Stimulated activated CD4-positive, alpha-beta T cell treated with anti-CD3 and anti-CD28 coated beads, Interleukin-4, amount 100 ng/mL, for 48 hours (primary cell): ENCODE measurements around the gene MKRN1.
"Not testable (repeated sequence)": the region's sequence is repeated elsewhere in the genome, so short reads cannot be mapped to it uniquely, and the experiment has no call there.

ENCODE experiments used
- DNase-seq, 2 donors: peaks; one replicate each; pipeline ENCODE4 v3.0.0-alpha.2; 2020; ENCODE audit warnings: low read depth in 2 of 2

The MKRN1 gene

DNA sequence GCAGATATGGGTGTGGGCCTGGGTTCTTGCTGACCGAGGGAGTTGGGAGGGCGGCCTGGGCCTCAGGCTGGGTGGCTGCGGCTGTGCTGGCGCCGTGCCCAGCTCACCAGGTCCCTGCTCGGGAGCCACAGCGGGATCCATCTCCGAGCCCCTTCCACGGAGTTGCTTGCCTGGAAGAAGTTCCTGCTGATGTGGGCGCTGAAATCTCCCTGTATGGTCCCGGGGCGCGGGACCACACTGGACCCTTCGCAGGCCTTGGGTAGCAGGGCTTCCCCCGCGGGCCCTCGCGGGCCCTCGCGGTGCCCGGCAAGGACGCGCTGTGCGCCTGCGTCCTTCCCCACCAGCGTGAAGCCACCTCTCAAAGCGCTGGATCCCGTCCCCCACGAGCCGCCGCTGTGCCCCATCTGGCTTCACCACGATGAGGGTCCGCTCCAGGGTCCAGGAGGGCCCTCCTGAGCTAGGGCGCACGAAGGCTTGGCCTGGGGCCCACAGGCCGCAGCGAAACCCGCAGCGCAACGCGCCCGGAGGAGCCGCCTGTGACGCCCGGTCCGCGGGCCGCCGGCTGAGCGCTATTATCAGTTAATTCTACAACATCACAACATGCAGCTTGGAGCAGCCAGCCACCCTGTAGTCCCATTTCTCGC, 43.9 kb downstream of the MKRN1 start:
- no peak for DNase-seq

GRCh38 chr7:140433396-140433795, 45.9 kb downstream of the MKRN1 start:
- DNase-seq: no peak

DNA sequence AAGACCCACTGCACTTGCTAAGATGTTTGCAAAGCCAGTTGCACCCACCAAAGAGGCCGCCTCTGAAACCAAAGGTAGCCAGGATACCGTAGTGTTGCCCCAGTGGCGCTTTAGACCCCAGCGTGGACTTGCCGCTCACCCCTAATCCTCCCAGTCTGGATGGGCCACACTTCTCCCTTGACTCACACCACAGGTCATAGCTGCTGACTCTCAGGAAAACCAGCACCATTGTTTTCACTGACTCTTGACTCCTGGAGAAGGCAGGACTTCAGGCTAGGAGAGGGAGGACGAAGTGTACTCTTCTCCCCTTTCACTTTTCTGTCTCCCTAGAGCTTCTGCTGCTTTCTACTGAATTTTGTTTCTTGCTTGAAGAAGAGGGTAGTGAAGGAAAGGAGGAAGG, 53.2 kb downstream of the MKRN1 start:
- no peak for DNase-seq

DNA sequence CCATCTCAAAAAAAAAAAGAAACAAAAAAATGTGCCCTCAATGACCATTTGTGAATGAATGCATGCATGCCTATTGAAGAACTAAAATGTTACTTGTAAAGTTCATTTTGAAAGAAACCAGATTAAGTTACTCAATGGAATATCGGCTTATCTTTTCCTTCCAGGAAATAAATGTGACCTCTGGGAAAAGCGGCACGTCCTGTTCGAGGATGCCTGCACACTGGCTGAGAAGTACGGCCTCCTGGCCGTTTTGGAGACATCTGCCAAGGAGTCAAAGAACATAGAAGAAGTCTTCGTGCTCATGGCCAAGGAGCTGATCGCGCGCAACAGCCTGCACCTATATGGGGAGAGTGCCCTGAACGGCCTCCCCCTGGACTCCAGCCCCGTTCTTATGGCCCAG, 53.6 kb downstream of the MKRN1 start:
- DNase-seq: no peak

DNA sequence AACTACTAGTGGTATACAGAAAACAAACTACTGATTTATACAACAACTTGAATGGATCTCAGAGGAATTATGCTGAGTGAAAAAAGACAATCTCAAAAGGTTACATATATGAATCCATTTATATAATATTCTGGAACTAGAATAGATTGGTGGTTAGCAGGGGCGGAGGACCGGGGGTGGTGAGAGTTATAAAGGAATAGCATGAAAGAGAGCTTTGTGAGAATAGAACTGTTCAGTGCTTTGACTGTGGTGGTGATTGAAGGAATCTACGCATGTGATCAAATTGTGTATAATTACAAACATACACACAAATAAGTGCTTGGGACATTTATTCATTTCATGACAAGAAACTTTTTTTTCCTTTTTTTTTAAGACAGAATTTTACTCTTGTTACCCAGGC, 55.8 kb downstream of the MKRN1 start:
- DNase-seq: no peak

- no peak for DNase-seq
These were observed 57.8 kb downstream of the MKRN1 start for GRCh38 chr7:140421521-140421920.

DNA sequence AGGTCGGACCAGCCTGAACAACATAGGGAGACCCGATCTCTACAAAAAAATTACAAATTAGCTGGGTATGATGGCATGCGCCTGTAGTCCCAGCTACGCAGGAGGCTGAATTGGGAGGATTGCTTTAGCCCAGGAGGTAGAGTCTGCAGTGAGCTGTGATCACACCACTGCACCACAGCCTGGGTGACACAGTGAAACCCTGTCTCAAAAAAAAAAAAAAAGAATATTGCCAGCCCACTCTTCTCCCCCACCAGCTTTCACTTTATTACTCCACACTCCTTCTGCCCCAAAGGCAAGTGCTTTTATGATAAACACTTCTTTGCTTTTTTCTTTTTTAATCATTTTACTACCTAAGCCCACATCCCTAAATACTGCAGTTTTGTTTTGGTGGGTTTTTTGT, 60.7 kb downstream of the MKRN1 start:
- DNase-seq: no peak

DNA sequence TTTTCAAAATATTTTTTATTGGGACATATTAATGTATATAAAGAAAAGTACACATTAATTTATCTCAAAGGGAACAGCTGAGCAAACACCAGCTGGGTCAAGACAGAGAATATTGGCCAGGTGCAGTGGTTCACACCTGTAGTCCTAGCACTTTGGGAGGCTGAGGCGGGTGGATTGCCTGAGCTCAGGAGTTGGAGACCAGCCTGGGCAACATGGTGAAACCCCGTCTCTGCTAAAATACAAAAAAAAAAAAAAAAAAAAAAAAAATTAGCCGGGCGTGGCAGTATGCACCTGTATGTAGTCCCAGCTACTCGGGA, 61.2 kb downstream of the MKRN1 start:
- not testable (repeated sequence) for DNase-seq

DNA sequence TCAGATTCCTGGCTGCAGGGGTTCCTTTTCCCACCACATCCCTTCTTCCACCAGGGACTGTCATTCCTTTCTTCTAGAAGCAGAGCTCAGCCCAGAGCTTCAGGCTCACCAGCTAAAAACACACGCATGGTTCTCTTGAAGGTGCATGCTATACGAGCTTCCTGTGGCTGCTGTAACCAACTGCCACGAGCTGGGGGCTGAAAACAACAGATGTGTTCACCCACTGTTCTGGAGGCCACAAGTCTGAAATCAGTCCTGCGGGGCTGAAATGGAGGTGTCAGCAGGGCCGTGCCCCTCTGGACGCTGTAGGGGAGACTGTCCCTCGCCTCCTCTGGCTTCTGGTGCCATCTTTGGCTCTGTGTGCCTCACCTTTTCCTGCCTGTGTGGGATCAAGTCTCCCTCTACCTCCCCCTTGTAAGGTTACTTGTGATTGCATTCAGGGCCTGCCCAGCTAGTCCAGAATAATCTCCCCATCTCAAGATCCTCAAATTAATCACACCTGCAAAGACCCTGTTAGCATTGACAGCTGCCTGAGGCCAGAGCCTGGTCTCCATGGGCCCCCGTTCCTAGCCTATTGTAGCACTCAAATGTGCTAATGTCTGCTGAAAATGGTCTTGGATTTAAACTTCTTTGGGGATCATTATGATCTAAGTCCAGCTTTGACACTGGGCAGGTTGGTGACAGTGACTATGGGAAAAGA, 61.7 kb downstream of the MKRN1 start:
- DNase-seq: no peak

GRCh38 chr7:140416560-140416959, 62.7 kb downstream of the MKRN1 start:
- no peak for DNase-seq

- DNase-seq: not testable (repeated sequence)
These were observed 63.5 kb downstream of the MKRN1 start for GRCh38 chr7:140415816-140416215.

DNA sequence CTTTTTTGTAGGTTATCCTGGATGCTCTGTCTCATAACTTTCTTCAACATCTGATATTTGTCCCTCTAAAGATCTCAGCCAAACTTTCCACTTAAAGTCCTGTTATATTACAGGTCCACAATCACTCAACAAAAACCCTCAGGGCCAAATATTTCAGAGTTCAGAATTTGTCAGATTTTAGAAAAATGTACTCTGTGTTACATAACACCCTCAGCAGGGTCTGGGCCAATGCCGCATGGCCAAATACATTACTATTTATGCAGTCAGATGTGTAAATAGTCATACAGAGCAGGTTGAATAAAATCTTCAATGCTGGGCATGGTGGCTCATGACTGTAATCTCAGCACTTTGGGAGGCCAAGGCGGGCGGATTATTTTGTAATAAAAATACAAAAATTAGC, 63.9 kb downstream of the MKRN1 start:
- DNase-seq: no peak

- no peak for DNase-seq
These were observed 74.7 kb downstream of the MKRN1 start for GRCh38 chr7:140404565-140405065.

- peak in 1 of 2 donors; percentile 30 for DNase-seq
These were observed 75.3 kb downstream of the MKRN1 start, which contains the start of gene RAB19 for GRCh38 chr7:140403878-140404564. Gene RAB19, plus strand, starts transcription at chr7:140404058. Its CDS starts 3,589 bp downstream, at chr7:140407647.
